GM18873 (cell line): ENCODE results near the gene INHBA.

ENCODE experiments used
- ATAC-seq: cut with Tn5 transposase; IDR thresholded peaks from one replicate; pipeline ENCODE4 v1.9.1; 2021; ENCODE audit warnings: mild to moderate bottlenecking, moderate library complexity, moderate number of reproducible peaks; ENCODE audit not compliant: unreplicated experiment, low FRiP score

INHBA gene

DNA sequence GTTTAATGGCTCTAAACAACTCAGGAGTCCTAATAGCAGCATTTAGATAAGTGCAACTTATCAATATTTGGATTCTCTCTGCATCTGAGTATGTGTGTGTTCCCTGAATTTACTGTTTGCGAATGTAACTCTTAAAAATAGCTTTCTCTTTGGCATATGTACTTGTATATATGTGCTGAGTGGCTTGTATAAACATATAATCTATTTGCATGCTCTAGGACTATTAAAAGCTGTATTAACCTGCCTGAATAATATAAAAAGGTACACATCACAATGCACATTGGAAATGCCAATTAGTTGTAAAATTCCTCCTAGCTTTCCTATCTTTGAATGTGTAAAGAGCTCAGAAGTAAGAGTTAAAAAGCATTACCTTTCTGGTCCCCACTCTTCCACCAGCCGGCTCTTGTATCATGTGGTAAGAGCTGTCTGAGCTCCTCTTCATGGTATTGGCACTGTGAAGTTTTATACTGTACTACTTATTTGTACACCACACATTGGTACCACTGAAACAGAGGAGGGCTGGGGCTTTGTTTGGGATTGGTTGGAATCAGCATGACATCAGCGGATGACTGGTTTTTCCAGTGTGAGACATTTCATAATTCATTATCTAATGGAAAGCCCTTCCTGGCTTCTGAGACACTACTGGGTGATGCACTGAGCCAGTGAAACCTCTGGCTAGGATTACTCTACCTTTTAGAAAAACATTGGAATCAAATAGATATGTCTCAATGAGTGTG is at the start of gene INHBA:
Gene INHBA (minus strand): TSS at position 456 of the 737 bp plus-strand sequence. CDS start 2,716 bp downstream, outside the sequence.
- ATAC-seq: no peak

GRCh38 chr7:41752615-41753014 is 49.7 kb upstream of the INHBA start:
- ATAC-seq: no peak

DNA sequence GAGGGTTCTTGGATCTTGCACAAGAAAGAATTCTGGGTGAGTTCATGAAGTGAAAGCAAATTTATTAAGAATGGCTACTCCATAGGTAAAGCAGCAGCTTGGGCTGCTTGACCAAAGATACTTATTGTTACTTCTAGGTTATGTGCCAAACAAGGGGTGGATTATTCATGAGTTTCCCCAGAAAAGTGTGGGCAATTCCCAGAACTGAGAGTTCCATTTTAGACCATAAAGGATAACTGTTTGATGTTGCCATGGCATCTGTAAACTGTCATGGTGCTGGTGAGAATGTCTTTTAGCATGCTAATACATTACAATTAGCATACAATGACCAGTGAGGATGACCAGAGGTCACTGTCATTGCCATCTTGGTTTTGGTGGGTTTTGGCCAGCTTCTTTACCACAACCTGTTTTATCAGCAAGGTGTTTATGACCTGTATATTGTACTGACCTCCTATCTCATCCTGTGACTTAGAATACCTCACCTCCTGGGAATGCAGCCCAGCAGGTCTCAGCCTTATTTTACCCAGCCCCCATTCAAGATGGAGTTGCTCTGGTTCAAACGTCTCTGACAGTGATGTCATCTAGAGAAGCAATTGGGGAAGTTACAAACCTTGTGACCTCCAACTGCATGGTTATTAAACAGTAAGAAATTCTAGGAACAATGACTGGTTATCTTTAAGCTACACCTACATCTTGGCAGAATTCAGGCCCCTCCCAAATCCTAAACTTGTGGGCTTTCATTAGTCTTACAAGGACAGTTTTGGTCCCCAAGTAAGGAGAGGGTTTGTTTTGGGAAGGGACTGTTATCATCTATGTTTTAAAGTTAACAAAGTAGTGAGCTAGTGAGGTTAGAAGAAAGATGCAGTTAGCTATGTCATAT is 48.0 kb upstream of the INHBA start:
- ATAC-seq: no peak

GRCh38 chr7:41747961-41748360 is 45.1 kb upstream of the INHBA start:
- ATAC-seq: no peak

- ATAC-seq: no peak
Measured at GRCh38 chr7:41745451-41745850, 42.6 kb upstream of the INHBA start.

GRCh38 chr7:41744161-41744560 is 41.3 kb upstream of the INHBA start:
- no peak for ATAC-seq

- ATAC-seq: no peak
Measured at GRCh38 chr7:41742401-41743020, 39.6 kb upstream of the INHBA start.

DNA sequence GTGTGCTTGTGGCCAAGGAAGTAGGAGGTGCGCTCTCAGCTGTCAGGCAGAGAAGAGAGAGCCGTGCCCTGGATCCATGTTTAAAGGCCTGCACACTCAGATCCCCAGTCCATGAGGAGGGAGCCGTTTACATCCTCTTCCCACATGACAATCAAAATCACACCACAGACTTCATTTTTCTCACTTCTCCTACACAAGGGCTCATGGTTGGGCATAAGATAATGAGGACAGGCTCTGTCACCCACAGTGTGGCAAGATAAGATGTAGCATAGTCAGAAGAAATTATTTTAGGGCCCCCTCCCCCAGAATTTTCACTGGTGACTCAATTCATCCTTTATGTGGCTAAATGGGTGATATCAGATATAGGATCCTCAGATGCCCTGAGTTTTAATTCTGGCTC is 35.9 kb upstream of the INHBA start:
- no peak for ATAC-seq

- ATAC-seq: no peak
Measured at GRCh38 chr7:41738336-41738735, 35.4 kb upstream of the INHBA start.

DNA sequence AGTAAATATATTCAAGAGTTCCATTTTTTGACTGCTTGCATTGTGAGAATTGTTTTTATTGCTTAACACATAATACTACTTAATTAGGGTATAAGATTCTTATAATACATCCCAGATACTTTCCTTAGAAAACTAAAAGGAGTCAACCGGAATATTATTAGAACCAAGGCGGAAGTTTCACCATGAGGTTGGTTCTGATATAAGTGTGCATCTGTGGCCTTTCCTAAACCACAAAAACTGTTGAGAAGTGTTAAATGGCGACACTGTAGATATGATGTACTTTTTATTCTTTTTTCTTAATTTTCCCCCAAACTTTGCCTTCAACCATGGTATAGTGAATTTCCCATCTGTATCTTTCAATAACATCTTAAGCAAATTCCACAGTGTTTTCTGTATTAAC is 32.3 kb upstream of the INHBA start:
- no peak for ATAC-seq

DNA sequence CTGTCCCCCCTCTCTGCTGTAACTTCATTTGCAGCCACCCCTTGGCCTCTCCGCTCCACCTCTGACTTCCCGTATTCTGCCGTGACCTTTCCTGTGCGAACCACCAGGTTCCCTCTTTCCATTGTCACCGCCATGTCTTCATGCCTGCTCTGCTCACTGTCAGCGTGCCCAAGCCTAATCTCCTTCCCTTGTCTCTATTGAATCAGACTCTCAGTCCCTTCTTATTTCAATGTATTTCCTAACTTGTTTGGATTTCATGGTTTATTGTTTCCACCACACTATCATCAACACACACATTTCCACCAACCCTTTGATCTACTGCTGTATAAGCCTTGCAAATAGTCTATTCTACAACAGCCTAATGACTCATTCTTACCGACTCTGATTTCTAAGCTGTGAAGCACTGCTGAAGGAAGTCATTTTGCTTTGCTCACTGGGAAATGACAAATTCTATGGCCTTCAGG is 30.0 kb upstream of the INHBA start:
- ATAC-seq: no peak

GRCh38 chr7:41732436-41732785 is 29.5 kb upstream of the INHBA start:
- no peak for ATAC-seq

GRCh38 chr7:41731493-41732435 is 28.9 kb upstream of the INHBA start:
- peak; percentile 95 for ATAC-seq

DNA sequence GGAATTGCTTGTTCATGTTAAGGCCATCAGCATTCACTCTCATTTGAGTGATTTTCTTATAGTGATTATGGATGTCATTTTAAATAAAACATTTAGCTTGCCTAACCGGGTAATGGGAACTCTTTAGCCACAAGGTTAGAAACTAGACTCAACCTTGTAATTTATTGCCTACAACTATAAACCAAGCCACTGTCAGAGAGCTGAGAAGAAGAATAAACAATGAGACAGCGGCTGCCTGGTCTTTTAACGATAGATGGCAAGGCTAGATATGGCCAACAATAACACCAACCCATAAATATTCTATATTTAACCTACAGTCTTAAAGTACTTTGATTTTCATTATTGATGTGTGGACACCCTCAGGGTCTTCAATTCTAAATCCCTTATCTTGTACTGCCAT is 27.8 kb upstream of the INHBA start:
- no peak for ATAC-seq

DNA sequence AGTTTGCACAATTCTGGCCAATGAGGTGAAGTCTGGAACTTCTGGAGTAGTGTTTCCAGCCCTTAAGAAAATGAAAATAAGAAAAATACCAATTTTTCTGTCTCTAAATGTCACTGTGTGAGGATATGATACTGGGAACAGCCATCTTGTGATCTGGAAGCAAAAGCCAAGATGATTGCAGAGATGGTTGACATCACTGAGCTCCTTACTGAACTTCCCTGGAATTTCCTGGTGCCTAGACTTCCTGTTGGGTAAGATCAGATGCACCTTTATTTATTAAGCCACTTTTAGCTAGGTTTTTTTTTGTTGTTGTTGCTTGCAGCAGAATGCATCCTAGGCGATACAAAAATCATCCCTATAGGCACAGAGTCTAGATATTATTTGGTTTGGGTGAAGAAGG is 27.3 kb upstream of the INHBA start:
- ATAC-seq: no peak

DNA sequence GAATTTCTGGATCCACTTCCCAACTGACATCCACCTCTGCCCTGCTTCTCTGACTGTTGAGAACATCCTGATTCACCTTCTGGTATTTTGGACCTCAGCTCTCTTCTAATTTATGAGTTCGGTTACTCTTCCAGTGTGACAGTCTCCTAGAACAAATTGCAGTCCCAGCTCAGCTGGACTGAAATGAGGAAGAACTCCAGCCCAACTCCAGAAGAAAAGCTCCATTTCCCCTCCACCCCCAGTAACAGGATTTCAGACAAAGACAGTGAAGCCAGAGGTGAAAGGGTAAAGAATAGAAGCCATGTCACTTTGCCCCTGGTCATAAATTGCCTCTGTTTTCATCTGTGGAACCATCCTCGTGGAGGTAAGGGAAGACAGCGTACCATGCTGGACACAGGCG is 26.2 kb upstream of the INHBA start:
- no peak for ATAC-seq

DNA sequence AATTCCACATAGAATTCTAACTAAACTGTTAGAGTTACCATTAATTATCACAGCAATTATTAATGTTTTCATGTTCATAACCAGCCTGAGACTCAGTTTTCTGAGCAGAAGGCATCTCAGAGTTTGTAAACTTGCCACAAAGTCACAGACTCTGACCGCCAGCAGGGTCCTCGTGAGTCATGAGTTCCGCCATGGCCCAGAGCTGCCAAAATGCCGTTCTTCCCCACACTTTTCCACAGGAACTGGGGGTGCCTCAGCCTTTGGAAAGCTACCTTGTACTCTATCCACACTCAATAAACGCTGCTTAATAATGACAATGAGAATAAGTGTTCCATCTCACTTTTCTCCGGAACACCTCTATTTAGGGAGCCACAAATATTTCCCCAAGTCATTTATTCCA is 22.1 kb upstream of the INHBA start:
- no peak for ATAC-seq

DNA sequence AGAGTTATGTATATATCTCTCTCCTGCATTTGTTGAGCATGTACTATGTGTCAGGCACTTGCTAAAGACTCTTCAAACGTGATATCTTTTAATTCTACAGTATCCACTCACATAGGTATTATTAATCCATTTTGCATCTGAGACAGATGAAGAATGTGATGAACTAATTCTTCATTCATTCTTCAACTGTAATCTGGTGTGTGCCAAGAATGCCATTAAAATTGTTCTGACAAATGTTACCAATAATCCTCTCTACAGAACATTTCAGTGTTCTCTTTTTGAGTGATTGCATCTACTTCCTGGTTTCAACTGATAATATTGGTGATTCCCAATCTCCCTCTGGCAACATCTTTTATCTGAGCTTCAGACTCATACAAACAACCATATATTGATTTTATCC is 18.0 kb upstream of the INHBA start:
- no peak for ATAC-seq

GRCh38 chr7:41720046-41720445 is 17.2 kb upstream of the INHBA start:
- ATAC-seq: no peak

DNA sequence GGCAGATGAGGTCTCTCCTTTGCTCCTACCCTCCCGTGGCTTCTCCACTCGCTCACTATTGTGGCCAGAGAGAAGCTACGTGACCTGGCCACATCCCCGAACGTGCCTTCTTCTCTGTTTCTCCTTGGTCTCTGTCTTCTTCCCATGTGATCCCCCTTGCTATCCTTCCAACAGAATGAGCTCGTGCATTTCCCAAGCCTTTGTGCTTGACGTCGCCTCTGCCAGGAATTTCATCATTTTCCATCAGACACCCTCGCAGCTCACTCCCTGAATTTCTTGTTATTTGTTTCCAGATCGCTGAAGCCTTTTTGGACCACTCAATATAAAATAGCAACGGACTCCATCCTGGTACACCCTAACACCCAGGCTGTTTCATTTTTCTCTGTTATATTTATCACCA is 13.8 kb upstream of the INHBA start:
- no peak for ATAC-seq
